Activated CD4-positive, alpha-beta T cell treated with anti-CD3 and anti-CD28 coated beads, Interleukin-2, Interleukin-6, amounts not matched to agents 100 ng/mL and 50 ng/mL, durations not matched to agents 16 hours and 8 hours (primary cell): ENCODE results near the gene NXPE1.

Experiments
- DNase-seq: peaks from one replicate; pipeline ENCODE4 v3.0.0-alpha.2; 2020

The NXPE1 gene

GRCh38 chr11:114562166-114562916, 2.7 kb upstream of the NXPE1 start:
- no peak for DNase-seq

GRCh38 chr11:114556135-114556534, 3.5 kb downstream of the NXPE1 start:
- DNase-seq, result no peak

- no peak for DNase-seq
These were observed 6.0 kb downstream of the NXPE1 start for GRCh38 chr11:114553642-114554041.

GRCh38 chr11:114551060-114551459, 8.6 kb downstream of the NXPE1 start:
- DNase-seq, result no peak

- no peak for DNase-seq
These were observed 34.0 kb downstream of the NXPE1 start for GRCh38 chr11:114525682-114526081.

- DNase-seq, result no peak
These were observed 35.6 kb downstream of the NXPE1 start for GRCh38 chr11:114524122-114524521.

GRCh38 chr11:114522818-114523217, 36.9 kb downstream of the NXPE1 start:
- no peak for DNase-seq

- DNase-seq, result no peak
These were observed 48.1 kb downstream of the NXPE1 start for GRCh38 chr11:114511538-114511937.

GRCh38 chr11:114511079-114511478, 48.6 kb downstream of the NXPE1 start:
- no peak for DNase-seq

- DNase-seq, result no peak
These were observed 57.8 kb downstream of the NXPE1 start for GRCh38 chr11:114501901-114502300.

GRCh38 chr11:114499756-114500155, 59.9 kb downstream of the NXPE1 start:
- no peak for DNase-seq

GRCh38 chr11:114496915-114497314, 62.8 kb downstream of the NXPE1 start:
- DNase-seq, result no peak

GRCh38 chr11:114483929-114484328, 75.8 kb downstream of the NXPE1 start:
- DNase-seq, result no peak

GRCh38 chr11:114482114-114482513, 77.6 kb downstream of the NXPE1 start:
- DNase-seq, result no peak

GRCh38 chr11:114479331-114479730, 80.3 kb downstream of the NXPE1 start:
- no peak for DNase-seq

- DNase-seq, result no peak
These were observed 80.9 kb downstream of the NXPE1 start for GRCh38 chr11:114478768-114479167.

GRCh38 chr11:114478001-114478410, 81.7 kb downstream of the NXPE1 start:
- DNase-seq, result no peak

- no peak for DNase-seq
These were observed 87.0 kb downstream of the NXPE1 start for GRCh38 chr11:114472661-114473060.
